GM18907 (cell line): Measurements from ENCODE around the gene TARP.
"Not testable (repeated sequence)": the region's sequence is repeated elsewhere in the genome, so short reads cannot be mapped to it uniquely, and the experiment has no call there.

Source experiments
- ATAC-seq: cut with Tn5 transposase; IDR thresholded peaks from one replicate; pipeline ENCODE4 v1.9.1; 2021; ENCODE audit warnings: mild to moderate bottlenecking, moderate library complexity; ENCODE audit not compliant: unreplicated experiment

TARP gene

DNA sequence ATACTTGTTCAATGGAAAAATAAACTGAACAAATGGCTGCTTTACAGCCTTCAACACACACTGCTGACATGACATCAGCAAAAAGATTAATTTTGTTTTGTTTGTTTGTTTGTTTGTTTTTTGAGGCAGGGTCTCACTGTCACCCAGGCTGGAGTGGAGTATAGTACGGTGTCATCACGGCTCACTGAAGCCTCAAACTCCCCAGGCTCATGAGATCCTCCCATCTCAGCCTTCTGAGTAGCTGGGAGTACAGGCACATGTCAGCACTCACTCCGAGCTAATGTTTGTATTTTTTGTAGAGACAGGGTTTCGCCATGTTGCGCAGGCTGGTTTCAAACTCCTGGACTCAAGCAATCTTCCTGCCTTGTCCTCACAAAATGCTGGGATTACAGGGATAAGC is 10.9 kb downstream of the TARP start:
- ATAC-seq: no peak

DNA sequence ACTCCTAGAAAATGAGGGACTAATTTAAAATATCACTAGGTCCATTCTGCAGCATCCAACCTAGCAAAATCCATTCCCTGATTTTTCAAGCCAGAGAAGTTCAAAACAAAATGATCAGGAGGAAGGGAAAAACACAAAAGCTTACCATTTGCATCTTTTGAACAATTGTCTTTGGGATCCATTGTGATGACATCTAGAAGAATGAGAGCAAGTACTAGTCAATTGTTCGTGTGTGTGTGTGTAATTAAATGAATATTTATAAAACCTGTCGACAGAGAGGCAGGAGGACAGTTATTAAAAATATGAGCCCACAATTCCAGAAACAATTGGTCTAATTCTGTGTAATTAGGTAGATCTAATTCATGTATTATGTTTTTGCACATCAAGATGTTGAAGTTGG is 11.4 kb downstream of the TARP start:
- ATAC-seq: not testable (repeated sequence)

DNA sequence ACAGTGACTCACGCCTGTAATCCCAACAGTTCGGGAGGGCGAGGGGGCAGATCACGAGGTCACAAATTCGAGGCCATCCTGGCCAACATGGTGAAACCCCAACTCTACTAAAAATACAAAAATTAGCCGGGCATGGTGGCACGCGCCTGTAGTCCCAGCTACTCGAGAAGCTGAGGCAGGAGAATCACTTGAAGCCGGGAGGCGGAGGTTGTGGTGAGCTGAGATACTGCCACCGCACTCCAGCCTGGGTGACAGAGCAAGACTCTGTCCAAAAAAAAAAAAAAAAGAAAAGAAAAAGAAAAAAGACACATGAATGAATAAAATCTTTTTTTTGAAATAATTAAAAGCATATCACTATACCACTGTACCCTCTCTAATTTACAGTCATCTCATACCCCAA is 11.8 kb downstream of the TARP start:
- ATAC-seq: not testable (repeated sequence)

DNA sequence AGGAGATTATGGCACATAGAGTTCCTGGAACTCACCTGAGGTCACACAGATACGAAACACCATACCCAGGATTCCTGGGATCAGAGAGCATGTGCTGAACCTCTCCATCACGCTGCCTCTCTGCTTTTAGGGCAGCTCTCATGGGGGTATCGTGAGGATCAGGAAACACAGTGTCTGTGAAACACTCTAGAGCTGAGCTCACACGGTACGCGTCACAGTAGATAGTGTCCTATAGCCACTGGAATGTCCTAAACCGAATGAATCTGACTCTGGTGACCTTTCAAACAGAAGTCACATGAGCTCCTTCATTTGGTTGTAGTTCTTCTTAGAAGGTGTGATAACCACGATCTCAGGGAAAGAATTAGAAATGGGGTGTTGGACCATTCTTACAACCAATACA is 14.3 kb downstream of the TARP start:
- not testable (repeated sequence) for ATAC-seq

DNA sequence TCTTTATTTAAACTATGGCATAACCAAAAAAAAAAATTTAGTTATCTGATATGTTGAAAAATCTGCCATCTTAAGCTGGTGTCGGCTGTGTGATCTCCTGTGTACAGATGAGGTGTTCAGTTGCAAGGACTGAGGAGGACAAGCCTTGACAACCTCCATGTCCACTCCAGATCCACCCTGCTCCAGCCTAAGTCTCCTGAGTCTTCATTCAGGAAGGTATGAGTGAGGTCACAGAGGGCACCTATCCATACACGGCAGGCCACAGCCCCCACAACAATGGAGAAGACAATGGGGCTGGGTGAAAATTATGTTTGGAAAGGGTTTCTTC is 16.1 kb downstream of the TARP start:
- no peak for ATAC-seq

DNA sequence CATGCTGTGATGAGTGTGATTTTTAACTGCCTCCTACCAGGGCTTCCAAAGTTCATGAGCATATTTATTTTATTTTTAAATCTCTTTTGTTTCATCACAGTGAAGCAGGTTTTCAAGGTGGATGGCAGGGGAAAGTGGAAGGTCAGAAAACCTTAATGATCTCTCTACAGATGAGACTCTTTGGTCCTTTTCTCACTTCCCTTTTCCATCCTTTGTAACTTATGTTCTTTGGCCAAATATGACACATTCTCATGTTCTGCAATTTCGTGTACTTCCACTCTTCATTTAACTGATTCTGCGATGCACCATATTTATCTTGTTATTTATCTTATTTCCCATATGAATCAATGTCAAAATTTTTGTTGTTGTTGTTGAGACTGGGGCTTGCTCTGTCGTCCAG is 23.6 kb downstream of the TARP start:
- peak; percentile 93 for ATAC-seq

DNA sequence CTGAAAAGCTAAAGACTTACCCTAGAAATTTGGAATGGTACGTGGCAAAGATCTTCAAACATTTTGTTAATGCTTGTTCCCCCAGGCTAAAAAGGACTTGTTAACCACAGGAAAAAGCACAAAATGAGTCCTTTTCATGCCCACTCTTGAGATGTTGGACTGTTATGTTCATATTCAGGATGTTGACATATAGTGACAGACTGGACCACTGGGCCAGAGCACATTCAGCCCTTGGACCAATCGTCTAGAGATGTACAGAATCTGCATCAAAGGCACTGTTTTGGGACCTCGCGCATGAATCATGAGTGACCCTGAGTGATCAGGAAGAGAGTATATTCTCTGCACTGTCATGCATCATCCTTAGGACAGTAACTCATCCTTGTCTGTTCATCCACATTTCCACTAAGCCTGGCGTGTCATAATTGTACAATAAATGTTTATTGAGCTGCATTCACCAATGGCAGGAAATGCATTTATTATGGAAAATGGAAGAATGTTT is 25.3 kb downstream of the TARP start:
- no peak for ATAC-seq

DNA sequence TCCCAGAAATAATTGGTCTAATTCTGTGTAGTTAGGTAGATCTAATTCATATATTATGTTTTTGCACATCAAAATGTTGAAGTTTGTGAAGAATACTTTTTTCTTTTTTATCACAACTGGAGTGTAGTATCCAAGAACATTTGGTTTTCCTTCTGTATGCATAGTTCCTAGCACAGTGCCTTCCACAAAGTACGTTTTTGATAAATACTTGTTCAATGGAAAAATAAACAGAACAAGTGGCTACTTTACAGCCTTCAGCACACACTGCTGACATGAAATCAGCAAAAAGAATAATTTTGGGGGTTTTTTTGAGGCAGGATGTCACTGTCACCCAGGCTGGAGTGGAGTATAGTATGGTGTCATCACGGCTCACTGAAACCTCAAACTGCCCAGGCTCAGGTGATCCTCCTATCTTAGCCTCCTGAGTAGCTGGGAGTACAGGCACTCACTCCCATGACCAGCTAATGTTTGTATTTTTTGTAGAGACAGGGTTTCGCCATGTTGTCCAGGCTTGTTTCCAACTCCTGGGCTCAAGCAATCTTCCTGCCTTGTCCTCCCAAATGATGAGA is 27.9 kb downstream of the TARP start:
- ATAC-seq: no peak

DNA sequence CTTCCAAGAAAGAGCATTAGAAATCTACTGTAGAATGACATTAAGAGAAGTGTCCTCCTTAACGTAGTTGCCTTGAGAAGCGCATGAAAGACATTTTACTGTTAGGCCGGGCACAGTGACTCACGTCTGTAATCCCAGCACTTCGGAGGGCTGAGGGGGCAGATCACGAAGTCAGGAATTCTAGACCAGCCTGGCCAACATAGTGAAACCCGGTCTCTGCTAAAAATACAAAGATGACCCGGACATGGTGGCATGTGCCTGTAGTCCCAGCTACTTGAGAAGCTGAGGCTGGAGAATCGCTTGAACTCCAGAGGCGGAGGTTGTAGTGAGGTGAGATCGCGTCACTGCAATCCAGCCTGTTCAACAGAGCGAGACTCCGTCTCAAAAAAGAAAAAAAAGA is 28.9 kb downstream of the TARP start:
- ATAC-seq: no peak

DNA sequence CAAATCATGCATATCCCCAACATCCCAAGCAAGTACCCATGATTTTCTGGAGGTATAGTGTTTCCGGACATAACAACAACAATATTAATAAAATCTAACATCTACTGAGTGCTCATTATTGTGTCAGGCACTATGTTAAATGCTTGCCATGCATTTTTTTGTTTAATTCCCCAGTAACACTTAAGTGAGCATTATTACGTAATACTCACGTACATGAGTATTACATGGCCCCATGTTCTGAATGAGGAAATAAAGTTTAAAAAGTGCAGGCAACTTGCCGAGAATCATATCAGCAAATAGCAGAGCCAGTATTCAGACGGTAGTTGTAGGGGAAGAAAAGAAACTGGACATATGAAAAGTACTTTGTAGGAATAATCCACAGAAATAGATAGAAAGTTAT is 30.1 kb downstream of the TARP start:
- not testable (repeated sequence) for ATAC-seq

DNA sequence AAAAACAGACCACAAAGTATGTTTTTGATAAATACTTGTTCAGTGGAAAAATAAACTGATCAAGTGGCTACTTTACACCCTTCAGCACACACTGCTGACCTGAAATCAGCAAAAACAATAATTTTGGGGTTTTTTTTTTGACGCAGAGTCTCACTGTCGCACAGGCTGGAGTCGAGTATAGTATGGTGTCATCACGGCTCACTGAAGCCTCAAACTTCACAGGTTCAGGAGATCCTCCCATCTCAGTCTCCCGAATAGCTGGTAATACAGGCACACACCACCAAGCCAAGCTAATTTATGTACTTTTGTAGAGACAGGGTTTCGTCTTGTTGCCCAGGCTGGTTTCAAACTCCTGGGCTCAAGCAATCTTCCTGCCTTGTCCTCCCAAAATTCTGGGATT is 30.6 kb downstream of the TARP start:
- no peak for ATAC-seq

DNA sequence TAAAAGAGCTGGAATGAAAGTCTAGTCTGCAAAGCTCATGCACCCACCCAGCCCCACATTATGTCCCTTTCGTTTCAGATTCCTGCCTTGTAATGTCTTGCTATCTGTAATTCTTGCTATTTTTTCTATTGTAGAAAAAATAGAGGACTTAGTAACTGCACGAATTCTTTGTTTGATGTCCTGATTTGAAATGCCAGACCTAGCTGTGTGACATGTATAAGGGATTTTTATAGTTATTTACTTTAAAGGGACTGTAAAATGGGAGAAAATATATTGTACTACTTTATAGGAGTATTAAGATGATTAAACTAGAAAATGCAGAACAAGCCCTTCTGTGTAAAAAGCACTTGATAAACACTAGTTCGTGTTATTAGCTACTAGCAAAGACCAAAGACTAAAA is 32.4 kb downstream of the TARP start:
- no peak for ATAC-seq

DNA sequence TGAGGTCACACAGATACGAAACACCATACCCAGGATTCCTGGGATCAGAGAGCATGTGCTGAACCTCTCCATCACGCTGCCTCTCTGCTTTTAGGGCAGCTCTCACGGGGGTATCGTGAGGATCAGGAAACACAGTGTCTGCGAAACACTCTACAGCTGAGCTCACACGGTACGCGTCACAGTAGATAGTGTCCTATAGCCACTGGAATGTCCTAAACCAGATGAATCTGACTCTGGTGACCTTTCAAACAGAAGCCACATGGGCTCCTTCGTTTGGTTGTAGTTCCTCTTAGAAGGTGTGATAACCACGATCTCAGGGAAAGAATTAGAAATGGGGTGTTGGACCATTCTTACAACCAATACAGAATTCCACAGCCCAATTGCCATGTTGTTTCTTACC is 34.3 kb downstream of the TARP start:
- ATAC-seq: not testable (repeated sequence)

DNA sequence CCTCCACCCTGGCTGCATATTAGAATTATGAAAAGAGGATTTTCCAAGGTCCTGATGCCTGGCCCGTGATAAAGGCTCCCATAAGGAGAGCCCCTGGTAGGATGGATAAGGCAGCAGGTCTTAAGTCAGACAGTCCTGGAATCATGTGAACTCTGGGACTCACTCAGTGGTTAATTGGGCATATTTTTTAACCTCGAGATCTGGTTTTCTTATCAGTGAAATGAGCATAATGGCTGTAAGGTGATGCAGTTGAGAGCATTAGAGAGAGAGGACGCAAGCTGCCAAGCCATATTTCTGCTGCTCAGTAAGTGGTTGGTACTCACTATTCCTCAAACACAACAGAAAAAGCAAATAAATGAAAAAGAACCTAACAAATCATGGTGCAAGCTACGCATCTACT is 37.8 kb downstream of the TARP start:
- ATAC-seq: no peak

DNA sequence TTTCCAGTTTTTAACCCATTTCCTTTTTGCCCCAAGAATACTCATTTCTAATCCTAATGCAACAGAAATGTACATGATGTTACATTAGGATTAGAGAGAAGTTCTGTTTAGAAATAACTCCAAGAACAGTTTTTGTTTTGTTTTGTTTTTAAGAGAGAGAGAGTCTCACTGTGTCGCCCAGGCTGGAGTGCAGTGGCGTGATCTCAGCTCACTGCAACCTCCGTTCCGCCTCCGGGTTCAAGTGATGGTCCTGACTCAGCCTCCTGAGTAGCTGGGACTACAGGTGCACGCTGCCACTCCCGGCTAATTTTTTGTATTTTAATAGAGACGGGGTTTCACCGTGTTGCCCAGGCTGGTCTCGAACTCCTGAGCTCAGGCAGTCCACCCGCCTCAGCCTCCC is 38.7 kb downstream of the TARP start:
- not testable (repeated sequence) for ATAC-seq

DNA sequence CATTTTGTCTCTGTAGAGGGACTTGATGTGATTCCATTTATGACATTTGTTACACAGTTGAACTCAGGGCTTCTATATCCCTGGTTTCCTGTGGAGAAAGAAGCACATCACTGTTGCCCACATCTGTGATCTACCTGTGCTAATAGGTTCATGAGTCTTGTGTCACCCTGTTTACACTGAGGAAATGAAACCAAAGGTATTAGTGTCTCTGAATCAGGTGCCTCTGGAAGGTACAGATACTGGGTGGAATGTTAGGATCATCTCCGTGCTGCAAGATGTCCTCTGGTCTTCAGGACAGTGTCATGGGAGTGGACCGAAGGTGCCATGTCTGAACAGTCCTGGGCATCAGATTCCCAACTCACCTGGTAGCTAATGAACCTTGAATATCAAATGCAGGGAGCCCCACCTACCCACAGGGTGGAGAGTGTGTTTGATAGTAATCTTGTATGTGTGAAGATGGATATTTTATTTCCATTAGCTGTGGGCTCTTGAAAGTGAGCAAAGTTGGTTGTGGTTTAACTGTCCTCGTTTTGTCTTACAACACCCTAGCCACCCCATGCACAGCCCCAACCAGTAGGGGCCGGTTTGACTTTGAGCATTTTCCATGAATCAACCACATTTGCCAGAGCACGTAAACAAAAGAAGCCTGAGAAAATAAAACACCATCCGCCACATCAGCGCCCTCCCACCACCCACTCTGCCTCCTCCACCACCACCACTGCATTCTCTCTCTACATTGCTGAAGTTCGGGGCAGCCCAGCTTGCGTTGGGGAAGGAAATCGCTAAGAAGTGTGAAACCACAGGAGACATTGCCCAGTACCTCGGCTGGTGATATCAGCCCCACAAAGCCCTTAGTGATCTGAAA is 40.7 kb downstream of the TARP start:
- peak; percentile 82 for ATAC-seq

DNA sequence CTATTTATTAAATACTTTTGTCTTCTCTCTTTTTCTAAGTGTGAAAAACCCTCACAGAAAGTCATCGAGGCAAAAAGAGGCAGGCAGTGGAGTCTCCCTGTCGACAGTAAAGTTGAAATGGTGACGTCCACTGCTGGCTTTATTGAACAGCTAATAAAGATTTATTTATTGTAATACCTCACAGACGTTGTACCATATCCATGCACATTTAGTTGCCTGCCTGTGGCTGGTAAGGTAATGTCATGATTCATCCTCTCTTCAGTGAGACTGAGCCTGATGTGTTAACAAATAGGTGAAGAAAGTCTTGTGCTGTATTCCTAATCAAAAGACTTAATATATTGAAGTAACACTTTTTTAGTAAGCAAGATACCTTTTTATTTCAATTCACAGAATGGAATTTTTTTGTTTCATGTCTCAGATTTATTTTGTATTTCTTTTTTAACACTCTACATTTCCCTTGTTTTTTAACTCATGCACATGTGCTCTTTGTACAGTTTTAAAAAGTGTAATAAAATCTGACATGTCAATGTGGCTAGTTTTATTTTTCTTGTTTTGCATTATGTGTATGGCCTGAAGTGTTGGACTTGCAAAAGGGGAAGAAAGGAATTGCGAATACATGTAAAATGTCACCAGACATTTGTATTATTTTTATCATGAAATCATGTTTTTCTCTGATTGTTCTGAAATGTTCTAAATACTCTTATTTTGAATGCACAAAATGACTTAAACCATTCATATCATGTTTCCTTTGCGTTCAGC is 43.4 kb downstream of the TARP start:
- ATAC-seq: no peak

DNA sequence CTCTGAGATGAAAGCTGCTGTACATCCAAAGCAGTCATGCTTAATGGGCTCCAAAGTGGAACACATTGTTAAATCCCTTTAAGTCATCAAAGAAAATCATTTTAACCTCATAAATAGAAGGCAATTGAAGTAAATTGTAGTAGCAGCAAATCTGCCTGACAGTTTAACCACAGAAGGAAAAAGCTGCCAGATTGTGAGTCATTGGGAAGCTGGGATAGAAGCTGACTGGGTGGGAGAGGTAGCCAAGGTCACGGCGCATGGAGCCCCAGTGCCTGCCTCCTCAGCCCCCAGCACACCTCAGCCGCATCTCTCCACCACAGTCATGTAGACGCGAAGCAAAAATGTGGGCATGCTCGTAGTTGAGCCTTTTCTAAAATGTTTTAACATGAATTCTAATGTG is 44.0 kb downstream of the TARP start:
- ATAC-seq: no peak

DNA sequence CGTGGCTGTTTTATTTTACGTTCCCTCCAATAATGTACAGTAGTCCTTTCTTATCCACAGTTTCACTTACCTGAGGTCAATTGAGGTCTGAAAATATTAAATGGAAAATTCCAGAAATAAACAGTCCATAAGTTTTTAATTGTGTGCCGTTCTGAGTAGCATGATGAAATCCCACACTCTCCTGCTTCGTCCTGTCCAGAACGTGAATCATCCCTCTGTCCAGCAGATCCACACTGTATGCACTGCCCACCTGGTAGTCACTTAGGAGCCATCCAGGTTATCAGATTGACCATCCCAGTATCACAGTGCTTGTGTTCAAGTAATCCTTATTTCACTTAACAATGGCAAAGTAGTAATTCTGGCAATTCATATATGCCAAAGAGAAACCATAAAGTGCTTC is 49.0 kb downstream of the TARP start:
- ATAC-seq: no peak

DNA sequence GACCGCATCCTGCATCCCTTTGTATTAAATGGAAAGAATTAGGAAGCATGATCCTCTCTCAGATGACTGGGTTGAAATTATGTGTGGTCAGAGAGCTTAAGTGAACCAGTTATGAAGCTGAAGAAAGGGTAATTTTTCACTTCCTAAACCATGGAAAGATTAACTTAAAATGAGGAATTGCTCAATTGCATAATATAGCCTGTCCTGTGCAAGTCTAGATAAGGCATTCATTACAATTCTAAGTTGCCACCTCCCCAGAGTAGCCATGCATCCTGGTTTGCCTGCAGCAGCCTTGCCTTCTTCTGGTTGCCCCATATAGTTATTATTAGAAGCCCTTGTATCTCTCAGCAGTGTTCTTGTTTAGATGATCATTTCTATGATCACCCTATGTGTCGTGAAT is 50.1 kb downstream of the TARP start:
- ATAC-seq: no peak

DNA sequence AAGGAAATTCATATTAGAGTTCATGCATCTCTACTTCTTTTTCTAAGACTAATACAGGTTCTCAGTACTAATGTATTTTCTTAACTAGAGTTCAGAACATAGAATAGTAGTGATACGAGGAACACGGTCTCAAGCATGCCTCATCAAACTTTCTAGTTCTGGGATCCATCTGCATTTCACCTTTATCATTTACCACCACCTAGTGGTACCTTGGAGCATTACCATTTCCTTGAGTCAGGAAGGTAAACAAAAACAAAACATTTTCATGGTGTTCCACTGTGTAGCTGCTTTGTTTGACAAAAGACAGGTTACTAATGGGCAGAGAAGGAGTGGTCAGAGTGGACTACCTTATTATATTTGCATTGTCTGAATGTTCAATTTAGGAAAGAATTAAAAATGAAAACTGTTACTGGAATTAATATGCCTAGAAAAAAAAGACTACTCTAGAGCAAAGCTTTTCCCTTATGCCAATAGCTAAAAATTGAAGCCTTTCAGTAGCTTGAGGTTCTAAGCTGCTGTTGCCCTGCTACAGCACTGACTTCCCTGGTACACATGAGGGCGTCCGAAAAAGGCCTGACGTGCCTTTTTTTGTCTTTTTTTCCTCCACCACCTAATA is 50.8 kb downstream of the TARP start:
- peak; percentile 45 for ATAC-seq
